ENCODE data around the gene RGPD6. TPM values are rescaled to one million over a fixed set of nuclear protein-coding genes. Genes with fewer than 3 reads are reported as not detected.
"Not testable (repeated sequence)": the region's sequence is repeated elsewhere in the genome, so short reads cannot be mapped to it uniquely, and the experiment has no call there.

RGPD6 gene
- total RNA-seq, 1 donor from 2014 or later = 13.7 TPM

DNA sequence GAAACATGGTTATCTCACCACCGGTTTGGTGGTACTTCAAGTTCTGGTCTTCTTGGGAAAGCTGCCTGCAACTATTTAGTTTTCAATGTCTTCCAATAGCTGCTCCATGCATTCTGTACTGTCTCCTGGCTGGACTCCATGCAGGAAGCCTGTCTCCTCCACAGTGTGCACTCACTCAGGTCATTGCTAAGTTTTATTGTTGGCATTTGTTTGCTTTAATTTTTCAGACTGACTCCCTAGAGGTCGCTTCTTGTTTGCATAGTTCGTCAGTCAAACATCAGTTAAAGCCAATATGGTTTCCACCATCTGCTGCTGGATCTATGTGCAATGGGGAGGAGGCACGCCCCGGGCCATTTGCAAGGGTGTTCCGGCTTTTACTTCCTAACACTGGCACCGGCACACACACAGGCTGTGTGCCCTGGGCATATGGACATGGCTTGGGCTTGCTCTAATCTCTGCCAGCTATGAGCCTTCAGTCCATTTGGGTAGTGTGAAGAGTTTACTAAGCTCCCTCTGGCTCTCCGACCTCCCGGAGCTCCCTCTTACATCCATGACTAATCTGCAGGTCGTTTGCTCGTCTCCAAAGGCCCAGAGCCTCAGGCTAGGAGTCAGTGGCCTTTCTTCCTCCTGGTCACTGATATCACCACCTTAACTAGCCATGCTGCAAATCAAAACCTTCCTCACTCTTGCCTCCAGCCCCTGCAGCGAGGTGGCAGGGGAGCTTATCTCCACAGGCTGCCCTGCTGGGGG is 2.4 kb upstream of the RGPD6 start:
- H3K4me3 Mint-ChIP-seq; H3K27ac Mint-ChIP-seq; H3K9me3 Mint-ChIP-seq; H3K4me1 Mint-ChIP-seq (ENCODE audit: unreplicated experiment); DNase-seq (ENCODE audit: extremely low spot score, unreplicated experiment); H3K27me3 Mint-ChIP-seq; H3K36me3 Mint-ChIP-seq: not testable (repeated sequence)

DNA sequence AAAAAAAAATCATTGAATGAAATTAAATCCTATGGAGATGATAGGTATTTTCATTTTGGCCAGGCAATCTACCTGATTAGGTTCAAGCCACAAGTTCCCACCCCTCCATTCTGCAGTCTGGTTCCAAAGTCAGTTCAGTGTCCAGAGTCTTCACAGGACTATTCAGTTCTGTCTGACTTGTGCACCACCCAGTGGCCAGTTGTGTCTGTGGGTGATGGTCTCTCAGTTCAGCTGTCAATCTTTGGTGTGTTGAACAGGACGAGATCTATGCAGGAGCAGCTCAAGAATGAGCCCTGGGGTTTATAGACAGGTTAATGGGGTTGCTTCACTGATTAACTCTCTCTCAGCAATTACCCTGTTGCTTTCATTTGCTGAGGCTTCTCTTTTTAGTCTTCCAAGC is 1.4 kb upstream of the RGPD6 start:
- not testable (repeated sequence) for H3K4me1 Mint-ChIP-seq (ENCODE audit: unreplicated experiment); H3K9me3 Mint-ChIP-seq; H3K27ac Mint-ChIP-seq; H3K4me3 Mint-ChIP-seq; H3K36me3 Mint-ChIP-seq; H3K27me3 Mint-ChIP-seq; DNase-seq (ENCODE audit: extremely low spot score, unreplicated experiment)

DNA sequence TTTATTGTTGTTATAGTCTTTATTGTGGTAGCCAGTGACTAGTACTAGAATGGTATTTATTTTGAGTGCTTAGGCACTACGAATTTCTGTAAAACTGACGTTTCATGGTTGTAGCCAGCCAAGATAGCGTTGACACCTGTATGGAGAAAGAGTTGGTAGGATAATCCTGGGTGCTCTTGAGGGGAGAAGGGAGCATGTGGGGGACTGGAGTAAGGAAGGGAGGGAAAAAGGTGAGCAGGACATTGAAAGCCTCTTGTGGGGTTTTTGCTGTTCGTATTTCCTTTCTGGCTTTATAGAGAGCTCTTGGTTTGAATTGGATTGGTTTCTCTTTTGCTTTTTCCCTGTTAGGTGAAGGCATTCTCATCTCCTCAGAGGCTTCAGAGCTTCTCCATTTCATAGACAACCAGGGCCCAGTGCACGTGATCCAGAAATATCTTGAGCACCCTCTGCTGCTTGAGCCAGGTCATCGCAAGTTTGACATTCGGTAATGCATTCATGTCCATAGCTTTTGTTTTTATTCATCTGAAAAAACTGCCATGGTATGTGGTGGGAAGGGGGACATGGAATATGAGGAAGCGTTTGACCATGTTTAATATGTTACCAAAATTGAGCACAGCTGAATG is 77.2 kb downstream of the RGPD6 start:
- H3K36me3 Mint-ChIP-seq; H3K27ac Mint-ChIP-seq; H3K27me3 Mint-ChIP-seq; H3K4me1 Mint-ChIP-seq (ENCODE audit: unreplicated experiment); H3K9me3 Mint-ChIP-seq; H3K4me3 Mint-ChIP-seq; DNase-seq (ENCODE audit: extremely low spot score, unreplicated experiment): not testable (repeated sequence)

DNA sequence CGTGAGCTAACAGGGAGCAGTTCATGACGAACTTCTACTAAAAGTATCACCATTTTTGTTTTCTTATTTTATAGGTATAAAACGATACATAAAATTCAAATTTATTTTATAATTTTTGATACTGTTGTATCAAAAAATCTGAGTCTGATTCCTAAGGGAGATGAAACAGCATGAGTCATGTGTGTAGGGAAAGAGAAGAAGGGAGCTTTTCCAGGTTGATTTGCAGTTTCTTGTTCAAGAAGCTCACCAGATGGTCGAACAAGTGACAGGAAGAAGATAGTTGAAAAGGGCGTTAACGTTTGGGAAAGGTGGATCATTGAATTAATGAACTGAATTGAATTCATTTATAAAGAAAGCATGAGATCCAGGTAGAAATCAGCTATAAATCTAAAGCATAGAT is 81.0 kb downstream of the RGPD6 start:
- H3K9me3 Mint-ChIP-seq; H3K27ac Mint-ChIP-seq; H3K27me3 Mint-ChIP-seq; H3K4me1 Mint-ChIP-seq (ENCODE audit: unreplicated experiment); DNase-seq (ENCODE audit: extremely low spot score, unreplicated experiment); H3K4me3 Mint-ChIP-seq; H3K36me3 Mint-ChIP-seq: not testable (repeated sequence)

DNA sequence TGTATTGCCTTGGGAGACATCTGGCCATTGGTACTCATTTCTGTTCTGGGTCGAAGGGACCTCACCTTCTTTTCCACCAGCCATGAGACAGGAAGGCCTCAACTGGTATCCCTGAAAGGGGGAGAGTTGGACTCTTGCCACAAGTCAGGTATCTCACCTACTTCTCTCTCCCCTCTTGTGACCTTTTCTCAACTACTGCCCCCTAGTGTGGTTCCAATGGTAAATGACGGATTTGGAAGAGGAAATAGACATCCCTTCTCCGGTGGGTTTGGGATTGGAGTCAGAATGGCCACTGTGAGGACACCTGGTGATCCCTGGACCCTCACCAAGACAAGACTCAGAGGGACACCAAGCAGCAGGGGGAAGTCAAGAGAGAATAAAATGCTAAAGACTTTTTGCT is 82.5 kb downstream of the RGPD6 start:
- not testable (repeated sequence) for H3K36me3 Mint-ChIP-seq; H3K4me1 Mint-ChIP-seq (ENCODE audit: unreplicated experiment); H3K27ac Mint-ChIP-seq; DNase-seq (ENCODE audit: extremely low spot score, unreplicated experiment); H3K4me3 Mint-ChIP-seq; H3K27me3 Mint-ChIP-seq; H3K9me3 Mint-ChIP-seq

DNA sequence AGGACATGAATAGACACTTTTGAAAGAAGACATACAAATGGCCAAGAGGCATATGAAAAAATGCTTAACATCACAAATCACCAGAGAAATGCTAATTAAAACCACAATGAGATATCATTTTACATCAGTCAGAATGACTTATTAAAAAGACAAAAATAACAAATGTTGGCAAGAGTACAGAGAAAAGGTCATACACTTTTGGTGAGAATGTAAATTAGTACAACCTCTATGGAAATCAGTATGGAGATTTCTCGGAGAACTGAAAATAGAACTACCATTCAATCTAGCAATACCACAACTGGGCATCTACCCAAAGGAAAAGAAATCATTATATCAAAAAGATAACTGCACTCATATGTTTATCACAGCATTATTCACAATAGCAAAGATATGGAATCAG is 88.0 kb downstream of the RGPD6 start:
- H3K9me3 Mint-ChIP-seq; DNase-seq (ENCODE audit: extremely low spot score, unreplicated experiment); H3K4me1 Mint-ChIP-seq (ENCODE audit: unreplicated experiment); H3K27ac Mint-ChIP-seq; H3K36me3 Mint-ChIP-seq; H3K27me3 Mint-ChIP-seq; H3K4me3 Mint-ChIP-seq: not testable (repeated sequence)

DNA sequence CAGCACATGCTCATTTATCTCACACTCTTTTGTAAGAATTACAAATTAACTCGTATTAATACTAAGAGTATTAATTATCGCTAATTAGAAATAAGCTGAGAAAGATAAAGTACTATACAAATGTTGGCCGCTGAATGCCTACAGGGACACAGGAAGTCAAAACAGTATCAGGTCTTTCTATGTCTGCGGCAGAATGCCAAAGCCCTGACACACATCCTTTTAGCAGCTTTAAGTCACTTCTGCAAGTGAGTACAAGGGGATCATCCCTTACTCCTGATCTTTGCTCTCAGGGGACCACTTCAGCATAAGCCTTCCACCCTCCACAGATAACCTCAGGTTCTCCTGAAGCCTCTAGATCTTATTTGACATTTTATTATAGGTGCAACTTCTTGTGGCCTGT is 94.3 kb downstream of the RGPD6 start:
- H3K27me3 Mint-ChIP-seq; H3K36me3 Mint-ChIP-seq; H3K27ac Mint-ChIP-seq; DNase-seq (ENCODE audit: extremely low spot score, unreplicated experiment); H3K9me3 Mint-ChIP-seq; H3K4me1 Mint-ChIP-seq (ENCODE audit: unreplicated experiment); H3K4me3 Mint-ChIP-seq: not testable (repeated sequence)

DNA sequence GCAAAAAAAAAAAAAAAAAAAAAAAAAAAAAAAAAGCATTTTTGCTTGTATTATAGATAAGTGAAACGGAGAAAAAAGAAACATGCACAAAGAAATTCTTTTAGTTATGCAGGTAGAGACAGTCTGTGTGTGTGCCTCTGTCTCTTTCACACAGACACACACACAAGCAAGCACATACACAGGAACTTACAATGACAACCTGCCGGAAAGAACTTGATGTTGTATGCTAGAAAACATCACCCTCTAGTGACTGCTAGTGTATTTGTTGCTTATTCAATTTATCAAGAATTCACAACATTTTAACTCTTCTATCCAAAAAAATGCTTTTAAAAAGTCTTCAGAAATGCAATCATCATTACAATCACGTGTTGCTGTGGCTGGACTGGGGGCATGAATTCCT is 95.8 kb downstream of the RGPD6 start:
- H3K27me3 Mint-ChIP-seq; H3K36me3 Mint-ChIP-seq; DNase-seq (ENCODE audit: extremely low spot score, unreplicated experiment); H3K9me3 Mint-ChIP-seq; H3K27ac Mint-ChIP-seq; H3K4me3 Mint-ChIP-seq; H3K4me1 Mint-ChIP-seq (ENCODE audit: unreplicated experiment): not testable (repeated sequence)

DNA sequence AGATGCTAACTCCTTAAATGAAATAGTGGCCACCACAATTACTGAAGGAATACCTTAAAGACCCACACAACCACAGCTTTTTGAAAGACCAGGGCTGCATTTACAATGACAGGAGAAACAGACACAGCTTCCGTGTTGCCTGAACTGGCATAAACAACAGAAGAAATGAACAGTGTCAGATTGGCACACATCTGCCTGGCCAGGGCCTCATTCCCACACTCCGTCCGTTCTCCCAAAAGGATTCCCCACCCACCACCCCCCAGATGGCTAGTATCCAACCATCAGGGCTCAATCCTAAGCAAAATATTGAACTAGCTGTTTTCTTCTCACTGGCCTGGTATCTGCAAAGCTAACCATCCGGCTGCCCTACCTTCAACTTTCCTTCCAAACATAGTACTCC is 96.9 kb downstream of the RGPD6 start:
- H3K4me3 Mint-ChIP-seq; H3K27me3 Mint-ChIP-seq; H3K27ac Mint-ChIP-seq; H3K4me1 Mint-ChIP-seq (ENCODE audit: unreplicated experiment); DNase-seq (ENCODE audit: extremely low spot score, unreplicated experiment); H3K36me3 Mint-ChIP-seq; H3K9me3 Mint-ChIP-seq: not testable (repeated sequence)

DNA sequence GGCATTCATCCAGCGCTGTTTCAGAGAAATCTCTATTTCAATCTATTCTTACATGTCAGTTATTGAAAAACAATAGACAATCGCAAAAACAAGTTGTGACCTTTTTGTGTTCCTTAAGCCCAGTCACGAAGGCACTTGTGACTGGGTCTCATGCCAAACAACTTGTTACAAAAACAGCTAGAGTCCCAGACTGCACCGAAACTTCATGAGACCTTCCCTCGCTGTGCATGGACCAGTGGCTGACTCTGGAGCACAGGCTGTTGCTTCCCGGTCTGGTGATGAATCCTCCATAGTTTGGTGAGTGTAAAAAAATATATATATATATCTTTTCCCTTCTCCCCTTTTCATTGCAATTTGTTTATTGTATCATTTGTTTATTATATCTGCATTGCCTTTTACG is 99.7 kb downstream of the RGPD6 start:
- H3K4me3 Mint-ChIP-seq; H3K27ac Mint-ChIP-seq; DNase-seq (ENCODE audit: extremely low spot score, unreplicated experiment); H3K9me3 Mint-ChIP-seq; H3K4me1 Mint-ChIP-seq (ENCODE audit: unreplicated experiment); H3K36me3 Mint-ChIP-seq; H3K27me3 Mint-ChIP-seq: not testable (repeated sequence)

DNA sequence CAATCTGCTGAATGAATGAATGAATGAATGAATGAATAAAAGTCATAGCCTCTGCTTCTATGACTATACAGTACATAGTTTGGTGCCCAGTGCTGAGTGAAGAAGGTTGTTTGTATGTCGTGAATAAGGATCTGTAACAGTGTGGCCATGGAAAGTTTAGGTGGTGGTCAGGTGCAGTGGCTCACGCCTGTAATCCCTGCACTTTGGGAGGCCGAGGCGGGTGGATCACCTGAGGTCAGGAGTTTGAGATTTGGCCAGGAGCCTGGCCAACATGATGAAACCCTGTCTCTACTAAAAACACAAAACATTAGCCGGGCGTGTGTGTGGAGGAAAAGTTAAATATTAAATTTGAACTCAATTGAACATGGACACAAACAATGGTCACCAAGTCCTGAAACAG is 100.1 kb downstream of the RGPD6 start:
- H3K4me3 Mint-ChIP-seq; DNase-seq (ENCODE audit: extremely low spot score, unreplicated experiment); H3K36me3 Mint-ChIP-seq; H3K27ac Mint-ChIP-seq; H3K27me3 Mint-ChIP-seq; H3K4me1 Mint-ChIP-seq (ENCODE audit: unreplicated experiment); H3K9me3 Mint-ChIP-seq: not testable (repeated sequence)

DNA sequence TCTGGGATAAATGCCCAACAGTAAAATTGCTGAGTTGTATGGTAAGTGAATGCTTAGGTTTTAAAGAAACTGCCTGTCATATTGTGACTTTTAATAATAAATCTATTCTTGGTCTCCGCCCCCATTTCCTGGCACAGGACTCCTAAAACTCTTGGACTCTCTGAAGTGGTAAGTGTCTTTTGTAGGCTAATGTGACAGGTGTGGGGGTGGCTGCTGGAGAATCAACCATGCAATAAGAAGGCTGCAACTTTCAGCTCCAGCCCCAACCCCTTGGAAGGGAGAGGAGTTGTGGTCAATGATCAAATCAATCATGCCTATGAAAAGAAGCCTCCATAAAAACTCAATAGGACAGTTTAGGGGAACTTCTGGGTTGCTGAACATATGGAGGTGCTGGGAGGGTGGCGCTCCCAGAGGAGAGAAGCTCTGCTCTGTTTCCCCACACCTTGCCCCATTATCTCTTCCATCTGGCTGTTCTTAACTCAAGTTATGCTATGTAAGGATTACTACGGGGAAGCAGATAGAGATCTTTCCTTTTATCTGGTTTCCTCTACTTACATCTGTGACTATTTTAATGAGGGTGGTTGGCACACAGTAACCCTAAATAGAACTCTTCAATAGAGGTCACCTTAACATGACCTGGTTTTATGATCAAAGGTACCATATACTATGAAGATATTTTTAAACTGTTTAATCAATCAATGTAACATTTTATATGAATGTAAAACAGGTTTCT is 101.2 kb downstream of the RGPD6 start:
- H3K27ac Mint-ChIP-seq; DNase-seq (ENCODE audit: extremely low spot score, unreplicated experiment); H3K4me1 Mint-ChIP-seq (ENCODE audit: unreplicated experiment); H3K27me3 Mint-ChIP-seq; H3K9me3 Mint-ChIP-seq; H3K4me3 Mint-ChIP-seq; H3K36me3 Mint-ChIP-seq: not testable (repeated sequence)

DNA sequence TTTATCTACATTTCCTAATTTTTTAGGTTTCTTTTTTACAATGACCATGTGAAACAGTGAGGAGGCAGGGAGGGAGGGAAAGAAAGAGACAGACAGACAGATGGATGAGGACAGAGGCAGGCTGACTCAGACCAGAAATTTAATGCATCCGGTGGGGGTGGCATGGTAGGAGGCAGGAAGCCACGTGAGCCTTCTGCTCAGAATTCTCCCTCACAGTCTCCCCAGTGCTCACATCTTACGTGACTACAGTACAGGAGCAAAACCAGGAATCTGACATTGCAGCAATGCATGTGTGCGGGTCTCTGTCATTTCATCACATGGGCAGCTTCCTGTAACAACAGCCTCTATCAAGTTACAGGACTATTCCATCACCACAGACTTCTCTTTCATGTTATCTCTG is 102.1 kb downstream of the RGPD6 start:
- DNase-seq (ENCODE audit: extremely low spot score, unreplicated experiment); H3K4me1 Mint-ChIP-seq (ENCODE audit: unreplicated experiment); H3K4me3 Mint-ChIP-seq; H3K9me3 Mint-ChIP-seq; H3K27me3 Mint-ChIP-seq; H3K27ac Mint-ChIP-seq; H3K36me3 Mint-ChIP-seq: not testable (repeated sequence)

DNA sequence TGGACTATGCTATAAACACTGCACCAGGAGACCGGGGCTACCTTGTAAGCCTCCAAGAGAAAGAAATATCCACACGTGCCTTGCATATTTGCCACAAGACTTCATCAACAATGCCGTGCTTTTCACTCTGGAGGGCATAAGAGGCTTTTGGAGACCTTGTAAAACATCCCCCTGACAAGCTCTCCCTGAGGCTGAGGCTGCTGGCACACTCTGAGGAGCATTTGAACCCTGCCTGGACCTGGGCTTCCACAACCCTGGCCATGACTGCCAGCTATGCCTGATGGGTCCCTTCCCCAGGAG is 104.0 kb downstream of the RGPD6 start:
- not testable (repeated sequence) for H3K4me1 Mint-ChIP-seq (ENCODE audit: unreplicated experiment); H3K4me3 Mint-ChIP-seq; H3K36me3 Mint-ChIP-seq; H3K9me3 Mint-ChIP-seq; H3K27ac Mint-ChIP-seq; DNase-seq (ENCODE audit: extremely low spot score, unreplicated experiment); H3K27me3 Mint-ChIP-seq
